GM12874 (cell line): ENCODE results near the gene CHD5.

Source experiments
- CTCF ChIP-seq: IDR thresholded peaks from 2 replicates; pipeline ENCODE4 v1.5.1; 2011; ENCODE audit warnings: low read depth, mild to moderate bottlenecking, control low read depth, low read length, moderate library complexity; ENCODE audit not compliant: insufficient read depth

The CHD5 gene

GRCh38 chr1:6162773-6163172, 17.3 kb downstream of the CHD5 start:
- TF ChIP-seq CTCF, result no peak

DNA sequence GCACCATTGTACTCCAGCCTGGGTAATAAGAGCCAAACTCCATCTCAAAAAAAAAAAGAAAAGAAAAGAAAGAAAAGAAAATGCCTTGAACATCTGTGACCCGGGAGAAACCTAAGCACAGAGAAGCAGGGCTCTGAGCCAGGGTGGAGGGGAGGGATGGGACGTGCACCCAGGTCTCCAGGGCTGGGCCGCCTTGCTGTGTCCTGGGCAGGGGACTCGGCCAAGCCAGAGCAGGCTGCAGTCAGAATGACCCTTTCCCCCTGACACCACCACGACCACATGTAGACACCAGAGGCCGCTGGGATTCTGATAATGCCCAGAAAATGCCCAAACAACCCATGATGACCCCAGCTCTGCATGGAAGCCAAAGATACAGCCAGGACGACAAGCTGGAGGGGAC, 17.8 kb downstream of the CHD5 start:
- TF ChIP-seq CTCF, result no peak

DNA sequence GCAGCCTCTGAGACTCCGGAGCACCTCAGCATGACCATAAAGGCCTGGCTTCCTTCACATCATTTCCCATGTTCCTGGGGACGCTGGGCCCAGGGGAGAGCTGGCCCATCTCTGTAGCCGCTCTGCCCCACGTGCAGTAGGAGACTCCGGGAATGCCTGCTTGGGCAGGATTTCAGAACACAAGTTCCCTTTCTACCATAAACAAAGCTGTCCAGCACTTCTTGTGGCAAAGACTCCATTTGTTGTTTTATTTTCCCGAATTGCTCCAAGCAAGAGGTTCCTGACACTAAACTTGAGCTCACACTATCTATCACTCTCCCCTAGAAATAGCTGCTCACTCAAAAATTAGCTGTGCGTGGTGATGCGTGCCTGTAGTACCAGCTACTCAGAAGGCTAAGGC, 21.9 kb downstream of the CHD5 start:
- TF ChIP-seq CTCF, result no peak

GRCh38 chr1:6157528-6158174, 22.5 kb downstream of the CHD5 start:
- TF ChIP-seq CTCF, result no peak

DNA sequence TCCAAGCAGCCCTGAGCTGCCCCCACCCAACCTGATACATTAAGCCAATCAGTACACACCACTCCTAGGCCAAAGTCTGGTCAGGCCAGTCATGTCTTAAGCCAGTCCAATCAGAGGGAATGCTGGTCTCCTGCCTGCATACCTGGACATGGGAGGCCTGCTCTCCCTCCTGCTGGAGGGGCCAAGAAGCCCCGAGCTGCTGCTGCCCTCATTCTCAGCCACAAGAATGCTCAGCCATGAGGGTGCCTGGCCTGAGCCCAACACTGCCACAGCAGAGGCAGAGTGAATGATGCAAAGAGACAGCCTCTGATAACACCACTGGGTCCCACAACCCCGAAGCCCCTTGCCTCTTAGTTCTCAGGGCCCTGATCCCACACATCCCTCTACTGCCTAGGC, 23.0 kb downstream of the CHD5 start:
- no peak for TF ChIP-seq CTCF

DNA sequence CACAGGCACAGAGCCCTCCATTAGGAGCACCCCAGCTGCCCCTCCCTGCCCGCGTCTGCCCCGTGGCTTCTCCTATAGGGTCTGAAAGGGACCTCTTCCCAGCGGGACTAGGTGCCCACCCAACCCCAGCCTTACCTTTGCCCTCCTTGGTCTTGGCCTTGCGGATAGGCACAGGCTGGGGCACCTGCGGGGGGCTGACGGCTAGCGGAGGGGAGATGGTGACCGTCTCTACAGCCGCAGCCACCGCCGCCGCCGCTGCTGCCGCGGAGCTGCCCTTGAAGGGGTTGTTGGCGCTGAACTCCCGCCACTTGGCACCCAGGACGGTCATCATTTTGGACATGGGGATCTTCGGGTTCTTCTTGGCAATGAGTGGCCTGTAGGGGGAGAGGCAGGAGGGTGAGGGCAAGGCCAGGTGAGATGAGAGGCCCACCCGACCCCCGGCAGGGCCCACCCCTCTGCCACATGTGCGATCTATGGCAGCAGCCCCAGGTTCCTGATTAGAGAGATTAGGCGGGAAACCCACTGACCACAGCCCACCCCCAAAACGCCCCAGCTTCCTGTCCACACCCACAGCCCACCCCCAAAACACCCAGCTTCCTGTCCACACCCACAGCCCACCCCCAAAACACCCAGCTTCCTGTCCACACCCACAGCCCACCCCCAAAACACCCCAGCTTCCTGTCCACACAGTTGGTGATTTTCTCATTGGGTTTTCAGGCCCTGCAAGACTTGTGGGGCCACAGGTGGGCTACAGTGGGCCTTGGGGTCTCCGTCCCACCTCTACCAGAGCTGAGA, 25.4 kb downstream of the CHD5 start:
- TF ChIP-seq CTCF, result no peak

DNA sequence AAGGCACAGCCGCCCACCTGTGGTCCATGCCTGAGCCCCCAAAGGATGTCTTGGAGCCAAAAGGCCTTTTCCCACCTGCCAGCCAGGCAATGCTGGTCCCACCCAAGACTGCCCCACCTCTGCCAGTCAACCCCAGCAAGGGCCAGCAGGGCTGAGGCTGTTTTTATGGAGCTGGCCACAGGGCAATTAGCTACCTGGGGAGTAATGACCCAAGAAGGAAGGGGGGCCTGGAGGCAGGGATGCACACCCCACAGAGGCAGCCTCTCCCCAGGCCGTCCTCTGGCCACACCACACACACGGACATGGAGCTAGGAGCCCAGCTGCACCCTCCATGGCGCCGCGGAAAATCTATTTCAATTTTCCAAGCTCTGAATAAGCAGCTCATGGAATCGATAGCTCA, 27.2 kb downstream of the CHD5 start:
- TF ChIP-seq CTCF, result no peak
